Activated CD4-positive, alpha-beta T cell treated with anti-CD3 and anti-CD28 coated beads for 1 hour (primary cell): ENCODE results near the gene MFSD6L.
"Not testable (repeated sequence)": the region's sequence is repeated elsewhere in the genome, so short reads cannot be mapped to it uniquely, and the experiment has no call there.

Experiments
- DNase-seq: peaks from one replicate; pipeline ENCODE4 v3.0.0-alpha.2; 2020

The MFSD6L gene

DNA sequence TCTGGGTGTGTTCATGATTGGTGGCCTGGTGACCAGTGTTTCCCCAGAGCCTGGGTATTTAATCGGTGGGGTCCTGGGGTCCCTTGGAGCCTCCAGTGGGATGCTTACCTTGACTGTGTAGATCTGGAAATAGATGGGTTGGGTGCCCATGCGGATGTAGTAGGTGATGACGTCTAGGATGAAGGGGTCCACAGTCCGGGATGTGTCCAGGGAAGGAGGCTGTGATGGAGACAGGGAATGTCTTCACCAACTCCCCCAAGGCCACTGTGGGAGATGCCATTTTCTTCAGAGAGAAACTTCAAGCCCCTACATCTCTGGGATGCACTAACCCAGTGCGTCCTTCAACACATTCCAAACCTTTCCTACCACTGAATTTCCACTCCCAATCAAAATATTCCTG is 24.1 kb upstream of the MFSD6L start:
- no peak for DNase-seq

- no peak for DNase-seq
These were observed 23.4 kb upstream of the MFSD6L start for GRCh38 chr17:8822401-8823035.

GRCh38 chr17:8821446-8822105 is 22.4 kb upstream of the MFSD6L start:
- no peak for DNase-seq

DNA sequence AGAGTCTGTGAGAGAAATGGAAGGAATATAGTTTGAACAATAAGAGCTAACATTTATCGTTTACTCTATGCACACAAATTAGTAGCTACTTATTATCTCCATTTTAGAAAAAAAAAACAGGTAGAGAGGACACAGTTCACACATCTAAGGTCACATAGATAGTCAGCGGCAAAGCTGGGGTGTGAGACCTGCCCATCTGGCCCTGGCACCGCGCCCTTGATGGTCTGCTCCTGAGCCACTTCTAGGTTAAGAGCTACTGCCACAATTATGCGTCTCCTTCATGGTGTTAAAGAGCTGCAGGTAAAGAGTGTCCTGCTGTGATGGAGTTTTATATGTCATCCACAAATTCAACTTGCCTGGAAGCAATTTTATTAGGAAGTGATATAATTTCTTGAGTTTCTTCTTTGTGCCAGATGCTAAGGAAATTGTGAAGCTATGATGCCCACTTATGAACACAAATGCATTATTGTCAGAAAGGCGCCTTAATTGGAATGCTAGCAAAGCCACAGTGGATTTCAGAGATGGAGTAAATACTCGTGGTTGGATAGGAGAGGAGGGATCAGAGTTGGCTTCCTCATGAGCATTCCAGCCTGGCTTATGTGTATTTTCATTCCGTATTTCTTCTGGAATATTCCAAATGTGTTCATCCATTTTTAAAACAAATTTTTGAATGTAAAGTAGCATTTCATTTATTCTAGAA is 21.3 kb upstream of the MFSD6L start:
- DNase-seq, result no peak

DNA sequence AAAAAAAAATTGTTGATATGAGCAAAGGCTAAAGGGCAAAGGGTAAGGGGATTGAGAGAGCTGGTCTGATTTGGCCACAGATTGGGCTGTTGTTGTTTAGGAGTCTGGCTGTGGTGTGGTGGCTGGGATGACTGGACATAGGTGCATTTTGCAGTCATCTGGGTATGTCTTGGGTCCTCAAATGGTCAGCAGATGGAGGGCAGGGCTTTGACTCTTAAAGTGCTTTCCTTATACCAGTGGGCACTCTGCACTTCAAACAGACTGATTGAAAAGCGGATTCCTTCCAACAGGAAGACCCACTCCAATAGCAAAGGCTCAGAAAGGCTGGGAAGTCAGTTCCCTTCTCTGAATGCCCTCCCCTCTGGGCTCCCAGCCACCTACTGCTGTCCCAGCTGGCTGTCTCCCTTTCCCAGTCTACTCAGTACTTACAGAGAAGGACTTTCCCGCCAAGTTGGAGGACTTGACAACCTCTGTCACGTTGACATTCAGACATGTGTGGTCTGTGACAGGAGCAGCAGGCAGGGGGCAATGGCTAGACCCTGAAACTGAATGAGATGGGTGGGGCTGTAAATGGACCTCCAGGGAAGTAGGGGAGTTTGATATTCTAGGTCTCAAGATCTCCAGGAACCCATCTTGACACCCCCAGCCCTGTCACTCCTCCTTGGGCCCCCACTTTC is 19.6 kb upstream of the MFSD6L start:
- DNase-seq, result no peak

DNA sequence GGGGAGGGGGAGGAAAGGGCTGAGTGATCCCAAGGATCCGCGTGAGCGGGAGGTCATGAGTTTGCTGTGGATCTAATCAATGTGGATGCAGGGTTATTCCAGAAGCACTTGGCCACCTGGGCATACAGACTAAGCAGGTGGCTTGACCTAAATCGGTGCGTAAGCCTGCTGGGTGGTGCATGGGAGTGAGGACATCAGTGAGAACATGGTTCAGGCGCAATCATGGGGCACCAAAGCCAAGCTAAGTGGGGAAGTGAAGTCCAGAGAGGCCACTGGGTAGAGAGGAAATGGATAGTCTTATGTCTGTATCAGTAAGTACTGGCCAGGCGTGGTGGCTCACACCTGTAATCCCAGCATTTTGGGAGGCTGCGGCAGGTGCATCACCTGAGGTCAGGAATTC is 18.9 kb upstream of the MFSD6L start:
- no peak for DNase-seq

DNA sequence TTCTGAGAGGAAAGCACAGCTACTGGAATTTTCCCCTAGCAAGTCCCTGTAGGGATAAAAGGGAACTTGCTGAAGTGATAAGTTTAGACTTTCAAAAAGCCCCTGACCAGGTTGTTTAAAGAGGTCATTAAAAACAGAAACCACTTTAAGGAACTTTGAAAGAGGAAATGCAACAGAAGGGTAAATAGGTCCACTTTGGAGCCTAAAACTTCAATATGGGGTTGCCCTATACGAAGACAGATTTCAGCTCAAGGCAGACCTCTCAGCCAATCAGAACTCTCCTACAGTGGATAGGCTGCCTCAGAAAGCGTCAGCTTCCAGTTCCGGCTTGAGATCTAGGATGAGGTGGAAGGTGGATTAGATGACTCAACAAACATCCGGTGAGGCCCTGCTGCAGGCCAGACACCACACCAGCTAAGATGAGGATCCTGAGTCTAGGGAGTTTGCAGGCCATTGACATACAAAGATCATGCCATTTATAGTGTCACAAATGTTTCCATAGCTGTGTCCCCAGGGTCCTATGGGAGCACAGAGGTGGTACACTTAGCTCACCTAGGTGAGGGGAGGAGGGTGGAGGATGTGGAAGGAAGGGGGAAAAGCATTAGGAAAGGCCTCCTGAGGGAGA is 7.9 kb upstream of the MFSD6L start:
- DNase-seq, result no peak

DNA sequence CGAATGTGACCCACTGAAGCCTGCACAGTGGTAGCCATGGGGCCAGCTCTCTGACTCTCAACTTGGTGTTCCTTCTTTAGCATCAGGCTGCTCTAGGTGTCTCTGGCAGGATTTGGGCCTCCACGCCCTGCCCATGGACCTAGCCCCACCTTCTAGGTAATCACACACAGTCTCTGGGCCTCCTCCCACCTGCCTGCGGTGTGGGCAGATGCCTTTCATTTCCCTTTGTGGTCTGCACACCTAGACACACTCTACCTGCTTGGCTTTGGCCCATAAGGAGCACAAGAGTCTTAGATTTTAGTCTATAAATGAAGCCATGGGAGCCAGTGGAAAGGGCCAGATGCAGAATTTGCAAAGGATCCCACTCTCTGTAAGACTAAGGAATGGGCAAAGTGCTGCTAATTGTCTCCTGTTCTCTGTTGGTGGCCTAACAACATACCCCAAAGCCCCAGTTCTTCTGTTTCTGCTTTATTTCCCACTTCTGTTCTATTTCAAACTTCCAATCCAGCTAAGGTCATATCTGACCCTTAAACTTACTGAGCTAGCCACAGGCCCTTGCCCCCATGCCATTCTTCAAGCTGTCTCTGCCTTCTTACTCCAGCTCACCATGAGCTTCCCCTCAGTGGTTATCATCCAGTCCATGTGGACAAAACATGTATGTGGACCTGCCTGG is 7.2 kb upstream of the MFSD6L start:
- no peak for DNase-seq

- DNase-seq, result not testable (repeated sequence)
These were observed 6.2 kb upstream of the MFSD6L start for GRCh38 chr17:8805396-8805795.

- DNase-seq, result no peak
These were observed 4.6 kb upstream of the MFSD6L start for GRCh38 chr17:8803531-8804420.

GRCh38 chr17:8801135-8801840 is 2.1 kb upstream of the MFSD6L start:
- no peak for DNase-seq

- DNase-seq, result no peak
These were observed 1.5 kb upstream of the MFSD6L start for GRCh38 chr17:8800656-8801055.

GRCh38 chr17:8799570-8800212 is 526 bp upstream of the MFSD6L start:
- no peak for DNase-seq

DNA sequence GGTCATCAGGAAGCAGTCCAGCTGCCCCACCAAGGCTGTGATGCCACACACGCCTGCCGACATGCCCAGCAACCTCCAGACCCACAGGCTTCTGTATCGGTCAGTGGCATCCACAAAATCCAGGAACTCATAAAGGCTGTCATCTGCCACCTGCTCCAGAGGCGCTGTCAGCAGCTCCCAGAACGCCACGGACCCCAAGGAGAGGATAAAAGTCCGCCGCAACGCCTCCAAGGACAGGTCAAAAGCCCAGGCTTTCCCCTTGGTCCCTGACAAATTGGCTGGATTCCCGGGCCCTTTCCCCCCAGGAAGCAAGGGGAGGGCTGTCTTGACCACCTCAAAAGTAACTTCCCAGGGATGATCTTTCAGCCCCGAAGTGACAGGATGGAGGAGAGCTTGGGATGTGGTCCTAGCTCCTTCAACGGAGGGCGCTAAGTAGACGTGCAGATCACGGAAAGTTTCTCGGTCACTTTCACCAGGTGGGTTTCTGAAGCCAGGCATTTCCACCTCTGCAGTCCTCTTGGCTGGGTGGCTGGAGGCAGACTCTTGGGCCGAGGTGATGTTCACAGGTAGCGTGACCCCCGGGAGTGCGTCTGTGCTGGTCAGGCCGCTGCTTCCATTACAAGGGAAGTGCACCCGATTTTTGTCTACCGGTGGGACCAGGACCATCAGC is 854 bp downstream of the MFSD6L start:
- DNase-seq, result no peak

- no peak for DNase-seq
These were observed 1.5 kb downstream of the MFSD6L start for GRCh38 chr17:8797621-8798175.

GRCh38 chr17:8794636-8795035 is 4.5 kb downstream of the MFSD6L start:
- DNase-seq, result no peak

DNA sequence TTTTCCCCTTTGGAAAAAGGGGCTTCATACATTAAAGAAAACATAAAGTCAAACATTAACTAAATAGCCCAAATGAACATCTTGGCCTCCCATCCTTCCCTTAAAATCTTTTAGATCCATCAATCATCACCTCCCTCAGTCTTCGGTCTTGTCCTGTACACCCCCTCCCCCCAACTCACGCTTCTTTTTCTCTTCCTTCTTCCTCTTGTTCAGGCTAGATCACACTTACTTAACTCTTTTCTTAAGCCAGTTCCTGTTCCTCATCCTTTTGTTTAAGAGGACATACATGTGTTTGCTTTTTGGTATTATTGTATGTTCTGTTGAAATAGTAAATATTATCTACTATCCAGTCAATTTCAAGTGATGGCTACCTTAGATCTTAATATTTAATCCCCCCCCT is 5.5 kb downstream of the MFSD6L start:
- no peak for DNase-seq

DNA sequence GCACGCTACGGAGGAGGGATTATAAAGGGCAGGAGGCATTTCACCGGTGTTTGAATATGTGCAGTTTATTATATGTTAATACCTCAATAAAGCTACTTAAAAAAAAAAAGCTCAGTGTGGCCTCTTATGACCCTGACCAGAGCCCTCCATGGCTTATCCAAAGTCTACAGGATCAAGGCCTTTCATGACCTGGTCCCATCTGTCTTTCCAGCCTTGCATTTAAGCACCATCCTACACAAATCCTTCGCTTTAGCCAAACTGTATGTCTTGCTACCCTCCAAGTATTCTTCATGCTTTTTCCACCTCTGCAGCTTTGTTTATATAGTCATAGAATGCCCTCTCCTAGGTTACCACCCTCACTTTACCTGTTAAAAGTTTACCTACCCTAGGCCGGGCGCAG is 6.5 kb downstream of the MFSD6L start:
- DNase-seq, result no peak

DNA sequence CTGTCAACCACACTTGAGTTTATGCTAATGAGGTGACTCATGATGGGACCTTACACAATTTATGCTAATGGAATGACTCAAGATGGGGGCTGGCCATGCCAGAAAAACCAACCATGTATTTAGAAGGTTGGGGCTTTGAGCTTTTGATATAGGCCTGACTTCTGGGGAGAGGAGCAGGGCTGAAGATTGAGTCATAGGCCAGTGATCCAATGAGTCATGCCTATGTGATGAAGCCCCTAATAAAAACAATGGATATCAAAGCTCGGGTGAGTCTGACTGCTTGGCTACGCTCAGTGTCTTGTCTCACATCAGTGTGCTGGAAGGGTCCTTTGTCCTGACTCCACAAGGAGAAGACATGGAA is 7.3 kb downstream of the MFSD6L start:
- DNase-seq, result no peak
